IMR-90 (cell line): Measurements from ENCODE around the gene SLC4A3. TPM values are rescaled to one million over a fixed set of nuclear protein-coding genes. Genes with fewer than 3 reads are reported as not detected.

Source experiments
- ATAC-seq: fragments of 200-7000 bp; cut with Tn5 transposase; 2 replicates; pipeline ENCODE4 v1.9.1; 2020; ENCODE audit warnings: low read depth, mild to moderate bottlenecking, moderate library complexity
- BruUV-seq: library from RNA; stranded (reverse); fragments of 400-500 nt; replicated peaks from 2 replicates; lab custom pipeline; 2021; lab: Mats Ljungman, UMichigan
- CTCF ChIA-PET: fragments of 300-600 bp; formaldehyde crosslinking; extraction: SDS; loops from one replicate; lab custom pipeline; 2021; ENCODE audit warnings: antibody characterized with exemption; lab: Yijun Ruan, JAX
- POLR2A ChIA-PET: fragments of 300-600 bp; sonication (Branson Sonifier 250); formaldehyde crosslinking; loops from one replicate; lab custom pipeline; 2022; ENCODE audit warnings: antibody characterized with exemption; ENCODE audit not compliant: unreplicated experiment; lab: Charles Lee
- DNase-seq: peaks from one replicate; pipeline ENCODE4 v3.0.0; 2013
- H2AFZ ChIP-seq: replicated peaks from 2 replicates; pipeline ENCODE3; 2013; ENCODE audit warnings: low read length, mild to moderate bottlenecking; ENCODE audit not compliant: poor library complexity
- H2AK5ac ChIP-seq: 2 replicates; pipeline ENCODE4 v1.6.1; 2013; ENCODE audit warnings: low read depth, low read length, inconsistent platforms
- H2AK9ac ChIP-seq: replicated peaks from 2 replicates; pipeline ENCODE3; 2013; ENCODE audit warnings: mild to moderate bottlenecking, low read depth, low read length, moderate library complexity; ENCODE audit not compliant: poor library complexity
- H2BK120ac ChIP-seq: 2 replicates; pipeline ENCODE4 v1.6.1; 2013; ENCODE audit warnings: low read depth, low read length, inconsistent platforms
- H2BK15ac ChIP-seq: 3 replicates; pipeline ENCODE4 v1.6.1; 2013; ENCODE audit warnings: low read depth, low read length, inconsistent platforms
- H2BK20ac ChIP-seq: 2 replicates; pipeline ENCODE4 v1.6.1; 2013; ENCODE audit warnings: low read depth, mild to moderate bottlenecking, inconsistent platforms, low read length, moderate library complexity
- H2BK5ac ChIP-seq: 2 replicates; pipeline ENCODE4 v1.6.1; 2013; ENCODE audit warnings: mild to moderate bottlenecking, low read depth, low read length, inconsistent platforms; ENCODE audit not compliant: poor library complexity, severe bottlenecking
- H3K14ac ChIP-seq: replicated peaks from 2 replicates; pipeline ENCODE4 v1.6.1; 2013; ENCODE audit warnings: low read depth, low read length, inconsistent platforms
- H3K18ac ChIP-seq: 2 replicates; pipeline ENCODE4 v1.6.1; 2013; ENCODE audit warnings: low read depth, low read length, control low read depth
- H3K23ac ChIP-seq: 2 replicates; pipeline ENCODE4 v1.6.1; 2013; ENCODE audit warnings: low read depth, low read length, inconsistent platforms
- H3K27ac ChIP-seq: 2 replicates; pipeline ENCODE4 v1.5.1; 2013; ENCODE audit warnings: mild to moderate bottlenecking, control low read depth, low read length; ENCODE audit not compliant: insufficient read depth
- H3K27me3 ChIP-seq: 2 replicates; pipeline ENCODE4 v1.6.1; 2013; ENCODE audit warnings: low read length; ENCODE audit not compliant: control insufficient read depth, insufficient read depth
- H3K36me3 ChIP-seq: 2 replicates; pipeline ENCODE4 v1.6.1; 2013; ENCODE audit warnings: low read length, mixed read lengths; ENCODE audit not compliant: control insufficient read depth, insufficient read depth
- H3K4ac ChIP-seq: 2 replicates; pipeline ENCODE4 v1.6.1; 2013; ENCODE audit warnings: low read depth, low read length, inconsistent platforms
- H3K4me1 ChIP-seq: 2 replicates; pipeline ENCODE4 v1.6.1; 2013; ENCODE audit warnings: low read length, mixed read lengths; ENCODE audit not compliant: control insufficient read depth, insufficient read depth
- H3K4me2 ChIP-seq: 2 replicates; pipeline ENCODE4 v1.6.1; 2013; ENCODE audit warnings: low read depth, mild to moderate bottlenecking, control low read depth, low read length, moderate library complexity
- H3K4me3 ChIP-seq: 2 replicates; pipeline ENCODE4 v1.5.1; 2013; ENCODE audit warnings: low read depth, mild to moderate bottlenecking, control low read depth, low read length, moderate library complexity; ENCODE audit not compliant: insufficient read depth
- H3K56ac ChIP-seq: 2 replicates; pipeline ENCODE4 v1.6.1; 2013; ENCODE audit warnings: low read length, inconsistent platforms; ENCODE audit not compliant: insufficient read depth; ENCODE audit errors: extremely low read depth
- H3K79me1 ChIP-seq, 2 experiments: 2 replicates each; pipeline ENCODE4 v1.6.1; 2013; ENCODE audit warnings: low read length in 2 of 2, inconsistent platforms in 1 of 2, low read depth in 1 of 2
- H3K9ac ChIP-seq: 2 replicates; pipeline ENCODE4 v1.6.1; 2013; ENCODE audit warnings: low read depth, low read length, control low read depth
- H3K9me1 ChIP-seq: 2 replicates; pipeline ENCODE4 v1.6.1; 2013; ENCODE audit warnings: low read length, inconsistent platforms; ENCODE audit not compliant: insufficient read depth
- H3K9me3 ChIP-seq: 2 replicates; pipeline ENCODE4 v1.6.1; 2013; ENCODE audit warnings: low read length; ENCODE audit not compliant: control insufficient read depth, insufficient read depth
- H4K20me1 ChIP-seq: 2 replicates; pipeline ENCODE4 v1.6.1; 2013; ENCODE audit warnings: low read length, inconsistent platforms; ENCODE audit not compliant: insufficient read depth
- H4K5ac ChIP-seq: 2 replicates; pipeline ENCODE4 v1.6.1; 2013; ENCODE audit warnings: mild to moderate bottlenecking, low read depth, low read length, control low read depth
- H4K8ac ChIP-seq, 2 experiments: 2 replicates each; pipeline ENCODE4 v1.6.1; 2013; ENCODE audit warnings: low read depth in 2 of 2, low read length in 2 of 2, control low read depth in 1 of 2, inconsistent platforms in 1 of 2
- H4K91ac ChIP-seq: 2 replicates; pipeline ENCODE4 v1.6.1; 2013; ENCODE audit warnings: low read depth, low read length, inconsistent platforms; ENCODE audit not compliant: insufficient read depth
- BHLHE40 ChIP-seq: fragments of 150-350 bp; IDR thresholded peaks from 2 replicates; pipeline ENCODE4 v1.6.1; 2016; ENCODE audit warnings: mild to moderate bottlenecking, low read depth, low read length
- CEBPB ChIP-seq: IDR thresholded peaks from 2 replicates; pipeline ENCODE4 v1.6.1; 2012; ENCODE audit warnings: low read depth, low read length, improper control_type of control experiment
- CHD1 ChIP-seq: IDR thresholded peaks from 2 replicates; pipeline ENCODE4 v1.6.1; 2012; ENCODE audit warnings: low read depth, low read length, improper control_type of control experiment
- MAZ ChIP-seq: IDR thresholded peaks from 2 replicates; pipeline ENCODE4 v1.6.1; 2012; ENCODE audit warnings: low read depth, mild to moderate bottlenecking, low read length, improper control_type of control experiment, moderate library complexity, borderline replicate concordance
- MXI1 ChIP-seq: IDR thresholded peaks from 2 replicates; pipeline ENCODE4 v1.6.1; 2012; ENCODE audit warnings: low read depth, mild to moderate bottlenecking, low read length, moderate library complexity, borderline replicate concordance
- POLR2A ChIP-seq: IDR thresholded peaks from 2 replicates; pipeline ENCODE4 v1.6.1; 2012; ENCODE audit warnings: mild to moderate bottlenecking, low read depth, low read length
- RCOR1 ChIP-seq: IDR thresholded peaks from 2 replicates; pipeline ENCODE4 v1.6.1; 2012; ENCODE audit warnings: mild to moderate bottlenecking, low read length, improper control_type of control experiment; ENCODE audit not compliant: insufficient replicate concordance
- RFX5 ChIP-seq: IDR thresholded peaks from 2 replicates; pipeline ENCODE4 v1.8.0; 2012; ENCODE audit warnings: low read depth, mild to moderate bottlenecking, low read length, moderate library complexity
- SMC3 ChIP-seq: fragments of 150-350 bp; IDR thresholded peaks from 2 replicates; pipeline ENCODE4 v1.6.1; 2016; ENCODE audit warnings: low read depth, mild to moderate bottlenecking, antibody characterized with exemption, low read length, moderate library complexity
- WGBS, 2 experiments: methylation state at CpG; one replicate each; pipeline versions ENCODE4 v1.1.5 to v1.1.7; 2013; ENCODE audit warnings: missing lambda C conversion rate in 2 of 2; ENCODE audit not compliant: insufficient read length in 1 of 2; ENCODE audit errors: extremely low coverage in 2 of 2; 5-methylcytosine and 5-hydroxymethylcytosine counted together
- dilution Hi-C: fragments of 300-500 bp; cut with HindIII; formaldehyde crosslinking; loops from one replicate; pipeline ENCODE4 v1.14.3; 2018; ENCODE audit warnings: low sequenced_read_pairs; ENCODE audit not compliant: unreplicated experiment
- in situ Hi-C: fragments of 300-500 bp; cut with MboI; formaldehyde crosslinking; loops from 3 replicates; pipeline ENCODE4 v1.14.3; 2019; ENCODE audit warnings: low sequenced_read_pairs, inconsistent platforms, mixed read lengths
- intact Hi-C: fragments of 100-400 bp; cut with micrococcal nuclease; formaldehyde crosslinking; loops from 2 replicates; pipeline ENCODE4 v1.10.0; 2022
- polyA plus RNA-seq, 3 experiments: library from polyadenylated mRNA; depleted of rRNA; stranded (reverse); fragments of >200 nt; gene quantifications; 2 replicates each; pipeline ENCODE4 v1.2.3, GENCODE V29; 2012; ENCODE audit warnings: low replicate concordance in 1 of 3
- total RNA-seq: library from RNA; depleted of rRNA; stranded (reverse); fragments of >200 nt; gene quantifications from 2 replicates; pipeline ENCODE4 v1.2.3, GENCODE V29; 2012
- TF ChIP-seq, protein P1 (sequence below): conservative IDR thresholded peaks from 2 replicates; pipeline ENCODE4 v1.5.1; 2012; ENCODE audit warnings: mild to moderate bottlenecking, low read depth, low read length, improper control_type of control experiment

The SLC4A3 gene
- total and polyA plus RNA-seq, 2 of the 4 experiments (the other 2 are of a cell fraction): 0.90 to 6.1 TPM

GRCh38 chr2:219658874-219659273 lies 31.4 kb downstream of the SLC4A3 start:
- Histone ChIP-seq H3K9me3 (peaks cover 4% of the 10 kb centered on the region), H2BK20ac (no peak overlapping the region), H3K27ac (no peak overlapping the region), H2BK120ac (no peak overlapping the region), H3K79me1 (no peaks in the 10 kb centered on the region), H3K27me3 (no peaks in the 10 kb centered on the region), H4K5ac (no peak overlapping the region), H3K4me2 (no peak overlapping the region), H2AFZ (no peak overlapping the region), H3K36me3 (no peaks in the 10 kb centered on the region), H4K91ac (no peak overlapping the region), H3K4me1 (peaks cover 4% of the 10 kb centered on the region; the same call in 1 of the 2 replicates), H4K20me1 (no peaks in the 10 kb centered on the region), H3K9ac (no peak overlapping the region), H2BK15ac (no peak overlapping the region), H2AK5ac (no peak overlapping the region), H4K8ac (no peak overlapping the region), H3K9me1 (no peaks in the 10 kb centered on the region), H3K4me3 (no peak overlapping the region), H3K4ac (no peak overlapping the region), H3K18ac (no peak overlapping the region), H2BK5ac (no peak overlapping the region), H3K23ac (no peak overlapping the region), H2AK9ac (no peak overlapping the region), H3K14ac (no peak overlapping the region), H3K56ac (no peak overlapping the region)
- CTCF ChIA-PET: no interaction called here
- no CpG with 5 or more reads among the region's 3 CpGs for WGBS, 2 experiments
- BruUV-seq: no TSS peak
- ATAC-seq (no peak), DNase-seq (no peak)
- POLR2A ChIA-PET: interaction anchor here (0.6 kb wide), 1 partner anchor 13 kb away, joined by 8 read pairs; no protein-coding TSS in a partner anchor
- TF ChIP-seq BHLHE40: no peak
- no peak for TF ChIP-seq POLR2A
- no peak for TF ChIP-seq MXI1
- no peak for TF ChIP-seq MAZ
- TF ChIP-seq, protein P1, sequence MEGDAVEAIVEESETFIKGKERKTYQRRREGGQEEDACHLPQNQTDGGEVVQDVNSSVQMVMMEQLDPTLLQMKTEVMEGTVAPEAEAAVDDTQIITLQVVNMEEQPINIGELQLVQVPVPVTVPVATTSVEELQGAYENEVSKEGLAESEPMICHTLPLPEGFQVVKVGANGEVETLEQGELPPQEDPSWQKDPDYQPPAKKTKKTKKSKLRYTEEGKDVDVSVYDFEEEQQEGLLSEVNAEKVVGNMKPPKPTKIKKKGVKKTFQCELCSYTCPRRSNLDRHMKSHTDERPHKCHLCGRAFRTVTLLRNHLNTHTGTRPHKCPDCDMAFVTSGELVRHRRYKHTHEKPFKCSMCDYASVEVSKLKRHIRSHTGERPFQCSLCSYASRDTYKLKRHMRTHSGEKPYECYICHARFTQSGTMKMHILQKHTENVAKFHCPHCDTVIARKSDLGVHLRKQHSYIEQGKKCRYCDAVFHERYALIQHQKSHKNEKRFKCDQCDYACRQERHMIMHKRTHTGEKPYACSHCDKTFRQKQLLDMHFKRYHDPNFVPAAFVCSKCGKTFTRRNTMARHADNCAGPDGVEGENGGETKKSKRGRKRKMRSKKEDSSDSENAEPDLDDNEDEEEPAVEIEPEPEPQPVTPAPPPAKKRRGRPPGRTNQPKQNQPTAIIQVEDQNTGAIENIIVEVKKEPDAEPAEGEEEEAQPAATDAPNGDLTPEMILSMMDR: no peak
- TF ChIP-seq CHD1: no peak
- no peak for TF ChIP-seq RFX5
- no peak for TF ChIP-seq RCOR1
- no peak for TF ChIP-seq CEBPB
- no peak for TF ChIP-seq SMC3
- intact Hi-C loops: no loop called here
- dilution Hi-C loops: no loop called here
- in situ Hi-C loops: no loop called here
